WTC11 (cell line): ENCODE data around the gene OPCML. TPM values are rescaled to one million over a fixed set of nuclear protein-coding genes. Genes with fewer than 3 reads are reported as not detected.

Experiments
- ATAC-seq: fragments of 200-7000 bp; cut with Tn5 transposase; 2 replicates; pipeline ENCODE4 v1.10.0; 2021; ENCODE audit warnings: mild to moderate bottlenecking, moderate library complexity
- CTCF ChIA-PET: fragments of 300-600 bp; sonication (Branson Sonifier 250); formaldehyde crosslinking; loops from one replicate; lab custom pipeline; 2021; ENCODE audit warnings: antibody characterized with exemption; lab: Charles Lee
- POLR2A ChIA-PET: fragments of 350-600 bp; sonication (Branson Sonifier 250); formaldehyde crosslinking; loops from one replicate; lab custom pipeline; 2021; ENCODE audit warnings: antibody characterized with exemption; lab: Charles Lee
- DNase-seq: peaks from one replicate; pipeline ENCODE4 v3.0.0; 2021; ENCODE audit warnings: low spot score
- H3K27ac Mint-ChIP-seq: 2 replicates; pipeline ENCODE4 v1.8.0; 2021; ENCODE audit warnings: mixed read lengths
- H3K27me3 Mint-ChIP-seq: 2 replicates; pipeline ENCODE4 v1.8.0; 2021; ENCODE audit warnings: low read depth, mild to moderate bottlenecking, moderate library complexity, mixed read lengths
- H3K36me3 Mint-ChIP-seq: 2 replicates; pipeline ENCODE4 v1.8.0; 2021; ENCODE audit warnings: mixed read lengths
- H3K4me1 Mint-ChIP-seq: 2 replicates; pipeline ENCODE4 v1.8.0; 2022; ENCODE audit warnings: mixed read lengths
- H3K4me3 Mint-ChIP-seq: 2 replicates; pipeline ENCODE4 v1.8.0; 2021; ENCODE audit warnings: mild to moderate bottlenecking, moderate library complexity, mixed read lengths
- H3K9me3 Mint-ChIP-seq: 2 replicates; pipeline ENCODE4 v1.8.0; 2021; ENCODE audit warnings: mixed read lengths
- ATF6 ChIP-seq: sonication (generic); formaldehyde crosslinking; IDR thresholded peaks from 2 replicates; pipeline ENCODE4 v1.8.1; 2023; ENCODE audit warnings: mild to moderate bottlenecking, missing genetic modification reagents
- CREM ChIP-seq: sonication (generic); formaldehyde crosslinking; IDR thresholded peaks from 2 replicates; pipeline ENCODE4 v1.8.1; 2022; ENCODE audit warnings: mild to moderate bottlenecking, missing genetic modification reagents, moderate library complexity
- FOXP1 ChIP-seq: sonication (generic); formaldehyde crosslinking; IDR thresholded peaks from 2 replicates; pipeline ENCODE4 v1.8.0; 2022; ENCODE audit warnings: missing genetic modification reagents, mild to moderate bottlenecking, moderate library complexity, borderline replicate concordance
- FOXP4 ChIP-seq: sonication (generic); formaldehyde crosslinking; IDR thresholded peaks from 2 replicates; pipeline ENCODE4 v1.8.0; 2022; ENCODE audit warnings: mild to moderate bottlenecking, missing genetic modification reagents
- IRF2 ChIP-seq: sonication (generic); formaldehyde crosslinking; IDR thresholded peaks from 2 replicates; pipeline ENCODE4 v1.8.0; 2022; ENCODE audit warnings: low read depth, missing genetic modification reagents, borderline replicate concordance
- JAZF1 ChIP-seq: fragments of 250-450 bp; sonication (Bioruptor Pico); IDR thresholded peaks from 2 replicates; pipeline ENCODE4 v1.9.0; 2021; ENCODE audit warnings: moderate library complexity, mild to moderate bottlenecking, inconsistent platforms
- NR1H2 ChIP-seq: sonication (generic); formaldehyde crosslinking; IDR thresholded peaks from 2 replicates; pipeline ENCODE4 v1.9.0; 2021; ENCODE audit warnings: mild to moderate bottlenecking, moderate library complexity, missing genetic modification reagents
- NR3C1 ChIP-seq: sonication (generic); formaldehyde crosslinking; conservative IDR thresholded peaks from 2 replicates; pipeline ENCODE4 v1.8.1; 2023; ENCODE audit warnings: low read depth, mild to moderate bottlenecking, missing genetic modification reagents
- RELA ChIP-seq: sonication (generic); formaldehyde crosslinking; IDR thresholded peaks from 2 replicates; pipeline ENCODE4 v1.8.1; 2022; ENCODE audit warnings: missing genetic modification reagents, mild to moderate bottlenecking, borderline replicate concordance
- SMAD3 ChIP-seq: sonication (generic); formaldehyde crosslinking; IDR thresholded peaks from 2 replicates; pipeline ENCODE4 v1.8.0; 2022; ENCODE audit warnings: missing genetic modification reagents, mild to moderate bottlenecking, borderline replicate concordance
- SP1 ChIP-seq: sonication (generic); formaldehyde crosslinking; conservative IDR thresholded peaks from 2 replicates; pipeline ENCODE4 v1.8.1; 2022; ENCODE audit warnings: missing genetic modification reagents
- TP53 ChIP-seq: sonication (generic); formaldehyde crosslinking; IDR thresholded peaks from 2 replicates; pipeline ENCODE4 v1.8.1; 2023; ENCODE audit warnings: mild to moderate bottlenecking, missing genetic modification reagents
- ZNF138 ChIP-seq: sonication (generic); formaldehyde crosslinking; conservative IDR thresholded peaks from 2 replicates; pipeline ENCODE4 v1.8.1; 2022; ENCODE audit warnings: mild to moderate bottlenecking, moderate library complexity, missing genetic modification reagents
- ZNF232 ChIP-seq: sonication (generic); formaldehyde crosslinking; IDR thresholded peaks from 2 replicates; pipeline ENCODE4 v1.8.0; 2022; ENCODE audit warnings: mild to moderate bottlenecking, missing genetic modification reagents
- ZNF423 ChIP-seq: fragments of 250-450 bp; sonication (Bioruptor Pico); IDR thresholded peaks from 2 replicates; pipeline ENCODE4 v2.1.2; 2022; ENCODE audit warnings: mild to moderate bottlenecking, moderate library complexity
- ZNF512 ChIP-seq: sonication (generic); formaldehyde crosslinking; IDR thresholded peaks from 2 replicates; pipeline ENCODE4 v1.8.1; 2022; ENCODE audit warnings: missing genetic modification reagents, borderline replicate concordance
- ZNF532 ChIP-seq: fragments of 250-450 bp; sonication (Bioruptor Pico); IDR thresholded peaks from 2 replicates; pipeline ENCODE4 v1.9.0; 2021; ENCODE audit warnings: mild to moderate bottlenecking, borderline replicate concordance
- total RNA-seq: library from RNA; stranded (reverse); gene quantifications from 3 replicates; pipeline ENCODE4 v1.2.3, GENCODE V29; 2021
- TF ChIP-seq, protein P1 (sequence below): sonication (generic); formaldehyde crosslinking; IDR thresholded peaks from 2 replicates; pipeline ENCODE4 v1.8.1; 2023; ENCODE audit warnings: mild to moderate bottlenecking, missing genetic modification reagents

The OPCML gene
- total RNA-seq, 1 experiment from 2014 or later: 1.5 TPM

GRCh38 chr11:133240908-133241655, 291.2 kb downstream of the OPCML start (continued):
- TF ChIP-seq ZNF512 (CRISPR knock-in tag) (no peak), FOXP1 (CRISPR knock-in tag) (no peak), RELA (CRISPR knock-in tag) (no peak)

DNA sequence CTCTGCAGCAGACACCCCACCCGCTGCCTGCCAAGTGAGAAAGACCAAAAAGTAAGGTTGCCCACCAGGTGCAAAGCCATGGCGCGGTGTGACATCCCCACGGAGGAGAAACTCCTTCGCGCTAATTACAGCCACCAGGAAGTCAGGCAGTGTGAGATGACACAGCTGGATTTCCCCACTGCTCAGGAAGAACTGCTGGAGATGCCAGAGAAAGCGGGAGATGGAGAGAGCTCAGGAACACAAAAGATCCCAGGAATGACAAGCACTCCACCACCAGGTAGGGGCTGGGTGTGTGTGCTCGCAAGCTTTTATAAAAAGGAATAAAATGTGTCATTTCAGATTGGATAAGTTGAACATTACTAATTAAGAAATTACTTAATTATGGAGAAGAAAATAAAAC, 292.7 kb downstream of the OPCML start:
- no peak overlapping the region for H3K4me3 Mint-ChIP-seq
- no peak for DNase-seq
- no peak overlapping the region for H3K27ac Mint-ChIP-seq
- H3K27me3 Mint-ChIP-seq: no peaks in the 10 kb centered on the region; the same call in 1 of the 2 replicates
- no peaks in the 10 kb centered on the region for H3K36me3 Mint-ChIP-seq
- CTCF ChIA-PET: interaction anchor here (0.7 to 2.5 kb wide), 14 partner anchors 10 to 1327 kb away, joined by 3 to 11 read pairs (median 3); no protein-coding TSS in a partner anchor
- no peaks in the 10 kb centered on the region for H3K9me3 Mint-ChIP-seq
- POLR2A ChIA-PET: interaction anchor here (0.7 to 1.5 kb wide), 2 partner anchors 12 to 446 kb away, joined by 3 to 10 read pairs; no protein-coding TSS in a partner anchor
- H3K4me1 Mint-ChIP-seq: peaks cover 59% of the 10 kb centered on the region
- TF ChIP-seq ZNF423 (CRISPR knock-in tag) (0 out of 2 replicates have a peak, but pooled peaks have one; percentile 7), ATF6 (CRISPR knock-in tag) (no peak)
- ATAC-seq: peak; percentile 59

DNA sequence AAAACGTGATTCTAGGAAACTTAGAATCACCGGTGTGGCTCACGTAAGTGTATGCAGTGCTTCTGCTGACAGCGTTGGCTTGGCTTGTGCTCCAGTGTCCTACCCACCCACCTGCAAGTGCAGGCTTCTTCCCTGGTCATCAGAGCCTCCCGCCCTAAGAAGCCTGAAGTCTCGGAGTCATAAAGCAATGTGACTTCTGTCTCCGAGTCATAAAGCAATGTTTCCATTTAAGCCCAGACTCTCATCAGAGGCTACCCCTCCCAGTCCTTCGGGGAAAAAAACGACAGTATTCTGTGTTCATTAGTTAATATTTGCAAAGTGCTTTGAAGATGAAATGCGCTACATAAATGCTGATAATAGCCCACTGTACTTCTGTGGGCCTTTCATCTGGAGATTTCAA, 293.8 kb downstream of the OPCML start:
- no peak for DNase-seq
- ChIA-PET POLR2A (no interaction called here), CTCF (interaction anchor here (1.4 to 2.5 kb wide), 5 partner anchors 11 to 160 kb away, joined by 3 to 11 read pairs (median 7); no protein-coding TSS in a partner anchor)
- no peak overlapping the region for H3K4me3 Mint-ChIP-seq
- peaks cover 10% of the 10 kb centered on the region for H3K9me3 Mint-ChIP-seq
- peaks cover 55% of the 10 kb centered on the region for H3K4me1 Mint-ChIP-seq
- H3K27ac Mint-ChIP-seq: no peak overlapping the region
- peaks cover 8% of the 10 kb centered on the region for H3K36me3 Mint-ChIP-seq
- H3K27me3 Mint-ChIP-seq: peaks cover 3% of the 10 kb centered on the region
- TF ChIP-seq JAZF1: no peak
- TF ChIP-seq, all 79 proteins: peak for 0
- no peak for ATAC-seq

GRCh38 chr11:133238027-133238426, 294.3 kb downstream of the OPCML start:
- no peak overlapping the region for H3K27ac Mint-ChIP-seq
- no peak overlapping the region for H3K4me3 Mint-ChIP-seq
- ATAC-seq: no peak
- peaks cover 3% of the 10 kb centered on the region for H3K27me3 Mint-ChIP-seq
- DNase-seq: no peak
- ChIA-PET POLR2A (no interaction called here), CTCF (no interaction called here)
- peaks cover 51% of the 10 kb centered on the region for H3K4me1 Mint-ChIP-seq
- H3K36me3 Mint-ChIP-seq: peaks cover 9% of the 10 kb centered on the region
- H3K9me3 Mint-ChIP-seq: peaks cover 14% of the 10 kb centered on the region
- TF ChIP-seq NR1H2 (CRISPR knock-in tag) (no peak), ZNF138 (no peak), IRF2 (CRISPR knock-in tag) (no peak), SP1 (CRISPR knock-in tag) (no peak), ZNF532 (CRISPR knock-in tag) (no peak), TP53 (CRISPR knock-in tag) (no peak), FOXP4 (CRISPR knock-in tag) (no peak), CREM (CRISPR knock-in tag) (no peak), ZNF232 (CRISPR knock-in tag) (no peak), SMAD3 (CRISPR knock-in tag) (no peak), NR3C1 (CRISPR knock-in tag) (no peak)
- TF ChIP-seq, protein P1, sequence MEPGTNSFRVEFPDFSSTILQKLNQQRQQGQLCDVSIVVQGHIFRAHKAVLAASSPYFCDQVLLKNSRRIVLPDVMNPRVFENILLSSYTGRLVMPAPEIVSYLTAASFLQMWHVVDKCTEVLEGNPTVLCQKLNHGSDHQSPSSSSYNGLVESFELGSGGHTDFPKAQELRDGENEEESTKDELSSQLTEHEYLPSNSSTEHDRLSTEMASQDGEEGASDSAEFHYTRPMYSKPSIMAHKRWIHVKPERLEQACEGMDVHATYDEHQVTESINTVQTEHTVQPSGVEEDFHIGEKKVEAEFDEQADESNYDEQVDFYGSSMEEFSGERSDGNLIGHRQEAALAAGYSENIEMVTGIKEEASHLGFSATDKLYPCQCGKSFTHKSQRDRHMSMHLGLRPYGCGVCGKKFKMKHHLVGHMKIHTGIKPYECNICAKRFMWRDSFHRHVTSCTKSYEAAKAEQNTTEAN (CRISPR knock-in tag): no peak
